LNCaP clone FGC (cell line): ENCODE measurements around the gene FUNDC2.

Source experiments
- DNase-seq: peaks from one replicate; pipeline ENCODE4 v3.0.0-alpha.2; 2011; ENCODE audit warnings: low read depth
- H3K4me3 ChIP-seq: 2 replicates; pipeline ENCODE4 v1.5.1; 2011; ENCODE audit warnings: mild to moderate bottlenecking, low read depth, low read length, control low read depth
- TF ChIP-seq, protein P1 (sequence below): IDR thresholded peaks from 2 replicates; pipeline ENCODE4 v1.5.1; 2012; ENCODE audit warnings: mild to moderate bottlenecking; ENCODE audit not compliant: control insufficient read depth, insufficient read depth; ENCODE audit errors: extremely low read depth

The FUNDC2 gene

DNA sequence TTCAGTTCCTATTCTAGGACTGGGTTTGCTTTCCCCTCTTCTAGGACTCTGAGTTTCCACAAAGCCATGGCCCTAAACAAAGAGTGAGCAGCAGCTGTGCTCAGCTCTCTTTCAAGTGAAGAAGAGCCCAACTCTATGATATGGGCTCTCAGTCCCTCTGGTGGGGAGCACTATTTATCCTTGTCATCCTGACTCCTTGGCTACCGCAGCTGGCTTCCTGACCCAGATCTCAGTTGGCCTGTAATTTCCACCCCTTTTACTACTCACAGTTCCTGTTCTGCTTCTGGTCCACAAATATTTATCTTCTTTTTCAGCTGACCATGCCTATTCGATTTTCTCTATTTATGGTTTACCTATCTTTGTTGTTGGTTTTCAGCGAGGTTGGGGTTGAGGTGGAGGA, 37.9 kb upstream of the FUNDC2 start:
- TF ChIP-seq, protein P1, sequence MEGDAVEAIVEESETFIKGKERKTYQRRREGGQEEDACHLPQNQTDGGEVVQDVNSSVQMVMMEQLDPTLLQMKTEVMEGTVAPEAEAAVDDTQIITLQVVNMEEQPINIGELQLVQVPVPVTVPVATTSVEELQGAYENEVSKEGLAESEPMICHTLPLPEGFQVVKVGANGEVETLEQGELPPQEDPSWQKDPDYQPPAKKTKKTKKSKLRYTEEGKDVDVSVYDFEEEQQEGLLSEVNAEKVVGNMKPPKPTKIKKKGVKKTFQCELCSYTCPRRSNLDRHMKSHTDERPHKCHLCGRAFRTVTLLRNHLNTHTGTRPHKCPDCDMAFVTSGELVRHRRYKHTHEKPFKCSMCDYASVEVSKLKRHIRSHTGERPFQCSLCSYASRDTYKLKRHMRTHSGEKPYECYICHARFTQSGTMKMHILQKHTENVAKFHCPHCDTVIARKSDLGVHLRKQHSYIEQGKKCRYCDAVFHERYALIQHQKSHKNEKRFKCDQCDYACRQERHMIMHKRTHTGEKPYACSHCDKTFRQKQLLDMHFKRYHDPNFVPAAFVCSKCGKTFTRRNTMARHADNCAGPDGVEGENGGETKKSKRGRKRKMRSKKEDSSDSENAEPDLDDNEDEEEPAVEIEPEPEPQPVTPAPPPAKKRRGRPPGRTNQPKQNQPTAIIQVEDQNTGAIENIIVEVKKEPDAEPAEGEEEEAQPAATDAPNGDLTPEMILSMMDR: no peak
- DNase-seq: no peak
- H3K4me3 ChIP-seq: no peak overlapping the region

DNA sequence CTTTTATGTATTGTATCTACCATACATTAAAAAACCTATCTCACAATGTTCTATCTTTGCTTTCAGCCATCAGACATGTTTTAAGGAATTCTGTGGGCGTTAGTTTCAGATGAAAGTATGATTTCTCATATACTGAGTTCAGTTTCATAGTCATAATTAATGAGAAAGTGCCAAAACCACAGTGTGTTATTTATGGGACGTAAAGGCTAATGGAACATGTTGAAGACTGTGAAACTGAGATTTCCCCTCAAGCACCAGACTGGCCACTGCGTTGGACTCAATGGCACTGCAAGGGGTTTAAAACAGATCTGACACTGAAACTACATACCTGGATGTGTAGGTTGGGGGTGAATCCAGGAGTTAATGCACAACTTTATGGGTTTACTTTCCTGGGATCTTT, 36.1 kb upstream of the FUNDC2 start:
- TF ChIP-seq, protein P1: no peak
- DNase-seq: no peak
- H3K4me3 ChIP-seq: no peak overlapping the region

DNA sequence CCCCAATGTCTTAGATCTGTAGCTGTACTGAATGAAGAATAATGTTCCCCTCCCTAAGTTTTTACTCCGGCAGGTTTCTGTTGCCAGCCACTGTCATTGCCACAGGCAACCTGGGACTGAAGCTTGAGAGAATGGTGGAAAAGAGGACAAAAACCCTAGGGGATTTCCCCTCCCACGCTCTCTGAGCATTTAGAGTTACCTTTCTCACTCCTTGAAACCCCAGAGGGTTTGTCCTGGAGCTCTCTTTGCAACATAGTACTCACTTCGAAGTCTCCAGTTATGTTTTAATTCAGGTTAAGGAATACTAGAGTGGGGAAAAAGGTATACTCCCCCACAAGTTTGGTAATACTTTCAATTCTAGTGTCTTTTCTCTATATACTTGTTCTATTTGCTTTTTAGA, 35.6 kb upstream of the FUNDC2 start:
- no peak for DNase-seq
- TF ChIP-seq, protein P1: no peak
- H3K4me3 ChIP-seq: no peak overlapping the region

DNA sequence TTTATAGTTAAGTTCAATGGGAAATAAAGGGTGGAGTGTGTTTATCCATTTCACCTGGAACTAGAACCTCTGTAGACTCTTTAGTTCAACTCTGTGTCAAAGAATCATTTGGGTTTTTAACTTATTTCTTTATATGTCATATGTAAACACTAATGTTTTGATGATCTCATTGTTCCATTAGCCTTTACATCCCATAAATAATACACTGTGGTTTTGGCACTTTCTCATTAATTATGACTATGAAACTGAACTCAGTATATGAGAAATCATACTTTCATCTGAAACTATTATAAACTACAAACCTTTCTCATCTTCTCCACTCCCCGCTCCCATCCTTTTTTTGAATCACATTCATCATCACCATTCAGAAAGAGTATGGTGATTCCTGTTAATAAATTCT, 35.2 kb upstream of the FUNDC2 start:
- TF ChIP-seq, protein P1: no peak
- H3K4me3 ChIP-seq: no peak overlapping the region
- DNase-seq: no peak

DNA sequence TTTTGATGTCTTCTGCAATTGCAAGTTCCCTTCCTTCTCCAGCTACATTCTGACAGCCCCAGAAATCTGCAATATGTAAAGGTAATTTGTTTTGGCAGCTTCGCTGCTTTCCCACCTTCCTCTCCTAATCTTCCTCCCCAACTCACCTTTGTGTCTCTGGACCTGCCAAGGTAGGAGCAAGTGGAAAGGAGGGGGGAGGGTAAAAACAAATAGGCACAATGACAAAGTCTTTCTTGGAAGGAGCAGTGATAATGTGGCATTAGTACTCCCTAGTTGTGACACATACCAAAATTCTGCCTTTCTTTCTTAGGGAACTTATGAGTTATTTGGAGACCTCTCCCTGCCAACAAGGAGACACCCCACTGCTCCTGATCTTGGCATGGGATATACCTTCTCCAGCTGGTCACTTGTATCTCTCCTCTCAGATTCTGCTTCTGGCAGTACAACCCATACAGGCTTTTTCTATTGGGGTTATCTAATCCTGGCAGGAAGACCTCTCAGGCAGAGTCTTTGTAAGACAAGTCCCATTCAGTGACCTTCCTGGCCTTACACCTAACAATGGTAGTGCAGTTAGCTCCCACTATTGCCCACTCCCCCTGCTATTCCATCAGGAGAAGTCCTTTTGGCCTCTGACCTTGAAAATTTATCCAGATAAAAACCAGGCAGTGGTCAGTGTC, 28.3 kb upstream of the FUNDC2 start:
- no peak for DNase-seq
- TF ChIP-seq, protein P1: no peak
- H3K4me3 ChIP-seq: no peak overlapping the region

DNA sequence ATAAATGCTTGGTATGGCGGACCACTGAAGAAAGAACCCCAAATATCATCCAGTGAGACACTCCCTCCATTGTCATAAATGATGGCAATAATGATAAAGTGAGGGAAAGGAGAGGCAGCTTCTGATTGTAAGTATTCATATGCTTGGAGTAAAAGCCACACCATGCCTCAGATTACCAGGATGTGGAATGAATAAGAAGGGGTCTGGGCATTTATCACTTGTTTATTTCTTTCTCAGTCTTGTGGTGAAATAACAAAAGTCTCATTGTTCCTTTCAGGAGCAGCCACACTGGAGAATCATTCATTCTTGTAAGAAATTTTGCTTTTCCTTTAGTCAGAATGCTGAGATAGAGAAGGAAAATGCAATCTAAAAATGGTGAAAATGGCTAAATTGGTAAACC, 25.8 kb upstream of the FUNDC2 start:
- no peak overlapping the region for H3K4me3 ChIP-seq
- DNase-seq: no peak
- TF ChIP-seq, protein P1: no peak

DNA sequence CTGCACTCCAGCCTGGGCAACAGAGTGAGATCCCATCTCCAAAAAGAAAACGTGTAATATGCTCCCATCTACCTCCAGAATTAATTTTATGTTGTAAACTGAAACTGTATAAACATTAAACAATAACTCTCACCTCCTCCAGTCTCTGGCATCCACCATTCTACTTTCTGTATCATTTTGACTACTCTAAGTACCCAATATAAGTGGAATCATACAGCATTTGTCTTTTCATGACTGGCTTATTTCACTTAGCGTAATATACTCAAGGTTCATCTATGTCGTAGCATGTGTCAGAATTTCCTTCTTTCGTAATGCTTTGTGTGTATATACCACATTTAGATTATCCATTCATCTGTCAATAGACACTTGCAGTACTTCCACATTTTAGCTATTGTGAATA, 24.8 kb upstream of the FUNDC2 start:
- DNase-seq: no peak
- TF ChIP-seq, protein P1: no peak
- no peak overlapping the region for H3K4me3 ChIP-seq
